Skeletal muscle tissue (tissue), 4 donors: ENCODE measurements around the gene MAMDC2. TPM values are rescaled to one million over a fixed set of nuclear protein-coding genes. Genes with fewer than 3 reads are reported as not detected.

Experiments used
- H3K27ac ChIP-seq: one replicate; pipeline ENCODE4 v1.7.0; 2013; ENCODE audit warnings: mild to moderate bottlenecking, low read depth, low read length, inconsistent platforms
- H3K27me3 ChIP-seq, 3 donors: one replicate each; pipeline ENCODE4 v1.7.0; 2013; ENCODE audit warnings: low read length in 3 of 3; ENCODE audit not compliant: control insufficient read depth in 3 of 3, insufficient read depth in 3 of 3
- H3K36me3 ChIP-seq, 3 donors: one replicate each; pipeline ENCODE4 v1.7.0; 2013; ENCODE audit warnings: low read length in 3 of 3; ENCODE audit not compliant: control insufficient read depth in 3 of 3, insufficient read depth in 3 of 3
- H3K4me1 ChIP-seq, 3 donors: one replicate each; pipeline ENCODE4 v1.7.0; 2013; ENCODE audit warnings: low read length in 3 of 3, mild to moderate bottlenecking in 3 of 3; ENCODE audit not compliant: control insufficient read depth in 3 of 3, insufficient read depth in 3 of 3
- H3K4me3 ChIP-seq, 3 donors: one replicate each; pipeline ENCODE4 v1.7.0; 2013; ENCODE audit warnings: low read length in 3 of 3
- H3K9ac ChIP-seq, 3 donors: one replicate each; pipeline ENCODE4 v1.7.0; 2013; ENCODE audit warnings: low read length in 3 of 3, mild to moderate bottlenecking in 3 of 3, moderate library complexity in 2 of 3, low read depth in 1 of 3
- H3K9me3 ChIP-seq, 3 donors: one replicate each; pipeline ENCODE4 v1.7.0; 2013; ENCODE audit warnings: low read length in 3 of 3; ENCODE audit not compliant: control insufficient read depth in 3 of 3
- total RNA-seq: library from RNA; depleted of rRNA; stranded (reverse); fragments of >200 nt; gene quantifications from one replicate; pipeline ENCODE4 v1.2.3, GENCODE V29; 2014
- donor health status: Osteomylitis.

Gene MAMDC2
- total RNA-seq, 1 donor from 2014 or later: 11.0 TPM

GRCh38 chr9:70010015-70010414 is 33.6 kb upstream of the MAMDC2 start:
- H3K27me3 ChIP-seq: no peaks in the 10 kb centered on the region
- H3K27ac ChIP-seq: no peak overlapping the region
- H3K4me3 ChIP-seq: no peak overlapping the region
- no peaks in the 10 kb centered on the region for H3K9me3 ChIP-seq
- H3K36me3 ChIP-seq: no peaks in the 10 kb centered on the region
- H3K9ac ChIP-seq: no peak overlapping the region
- no peaks in the 10 kb centered on the region for H3K4me1 ChIP-seq

- H3K27me3 ChIP-seq: no peaks in the 10 kb centered on the region
- H3K9me3 ChIP-seq: no peaks in the 10 kb centered on the region
- no peak overlapping the region for H3K27ac ChIP-seq
- no peak overlapping the region for H3K9ac ChIP-seq
- no peaks in the 10 kb centered on the region for H3K36me3 ChIP-seq
- no peak overlapping the region for H3K4me3 ChIP-seq
- no peaks in the 10 kb centered on the region for H3K4me1 ChIP-seq
These were observed 32.3 kb upstream of the MAMDC2 start for GRCh38 chr9:70011366-70011765.

GRCh38 chr9:70012569-70012968 is 31.1 kb upstream of the MAMDC2 start:
- Histone ChIP-seq H3K36me3 (no peaks in the 10 kb centered on the region), H3K9ac (no peak overlapping the region), H3K4me3 (no peak overlapping the region), H3K9me3 (no peaks in the 10 kb centered on the region), H3K4me1 (no peaks in the 10 kb centered on the region), H3K27me3 (no peaks in the 10 kb centered on the region), H3K27ac (no peak overlapping the region)

- H3K27me3 ChIP-seq: no peaks in the 10 kb centered on the region
- no peak overlapping the region for H3K27ac ChIP-seq
- H3K4me1 ChIP-seq: no peaks in the 10 kb centered on the region
These were observed 30.0 kb upstream of the MAMDC2 start for GRCh38 chr9:70013598-70014196.

GRCh38 chr9:70015099-70015498 is 28.5 kb upstream of the MAMDC2 start:
- Histone ChIP-seq H3K4me3 (no peak overlapping the region), H3K4me1 (no peaks in the 10 kb centered on the region), H3K36me3 (no peaks in the 10 kb centered on the region), H3K9me3 (no peaks in the 10 kb centered on the region), H3K27ac (no peak overlapping the region), H3K27me3 (no peaks in the 10 kb centered on the region), H3K9ac (no peak overlapping the region)

More at GRCh38 chr9:70013598-70014196, 30.0 kb upstream of the MAMDC2 start:
- Histone ChIP-seq H3K36me3 (no peaks in the 10 kb centered on the region), H3K4me3 (no peak overlapping the region), H3K9ac (no peak overlapping the region), H3K9me3 (no peaks in the 10 kb centered on the region)

- no peak overlapping the region for H3K9ac ChIP-seq
These were observed 23.4 kb upstream of the MAMDC2 start for GRCh38 chr9:70020217-70020616.

GRCh38 chr9:70020991-70021571 is 22.6 kb upstream of the MAMDC2 start:
- Histone ChIP-seq H3K27ac (no peak overlapping the region), H3K4me1 (no peaks in the 10 kb centered on the region), H3K9ac (no peak overlapping the region), H3K9me3 (no peaks in the 10 kb centered on the region), H3K4me3 (no peak overlapping the region), H3K27me3 (no peaks in the 10 kb centered on the region), H3K36me3 (no peaks in the 10 kb centered on the region)

More at GRCh38 chr9:70020217-70020616, 23.4 kb upstream of the MAMDC2 start:
- H3K36me3 ChIP-seq: no peaks in the 10 kb centered on the region
- H3K4me3 ChIP-seq: no peak overlapping the region
- no peaks in the 10 kb centered on the region for H3K27me3 ChIP-seq
- H3K4me1 ChIP-seq: no peaks in the 10 kb centered on the region
- H3K27ac ChIP-seq: no peak overlapping the region
- no peaks in the 10 kb centered on the region for H3K9me3 ChIP-seq

- no peaks in the 10 kb centered on the region for H3K9me3 ChIP-seq
- no peaks in the 10 kb centered on the region for H3K27me3 ChIP-seq
- no peak overlapping the region for H3K27ac ChIP-seq
- no peaks in the 10 kb centered on the region for H3K4me1 ChIP-seq
- no peaks in the 10 kb centered on the region for H3K36me3 ChIP-seq
- no peak overlapping the region for H3K4me3 ChIP-seq
- no peak overlapping the region for H3K9ac ChIP-seq
These were observed 15.4 kb upstream of the MAMDC2 start for GRCh38 chr9:70028287-70028686.

GRCh38 chr9:70030156-70030555 is 13.5 kb upstream of the MAMDC2 start:
- Histone ChIP-seq H3K27ac (no peak overlapping the region), H3K9me3 (no peaks in the 10 kb centered on the region)

GRCh38 chr9:70031141-70031545 is 12.5 kb upstream of the MAMDC2 start:
- H3K36me3 ChIP-seq: no peaks in the 10 kb centered on the region
- no peak overlapping the region for H3K27ac ChIP-seq
- no peak overlapping the region for H3K9ac ChIP-seq
- no peak overlapping the region for H3K4me3 ChIP-seq
- no peaks in the 10 kb centered on the region for H3K4me1 ChIP-seq
- H3K27me3 ChIP-seq: no peaks in the 10 kb centered on the region
- no peaks in the 10 kb centered on the region for H3K9me3 ChIP-seq

More at GRCh38 chr9:70030156-70030555, 13.5 kb upstream of the MAMDC2 start:
- Histone ChIP-seq H3K27me3 (no peaks in the 10 kb centered on the region), H3K4me3 (no peak overlapping the region), H3K36me3 (no peaks in the 10 kb centered on the region), H3K4me1 (no peaks in the 10 kb centered on the region), H3K9ac (no peak overlapping the region)
